ENCODE data around the gene WWC2.

Gene WWC2

GRCh38 chr4:183098723-183099536 is at the start of gene WWC2:
Gene WWC2, plus strand, starts transcription at chr4:183099257. Its CDS starts 235 bp downstream, at chr4:183099492.
- Mint-ChIP-seq H3K27me3 (peaks cover 33% of the 10 kb centered on the region), H3K9me3 (no peaks in the 10 kb centered on the region), H3K4me1 (no peaks in the 10 kb centered on the region), H3K4me3 (peak within 1 kb of the TSS; percentile 68), H3K27ac (ENCODE audit: low read depth) (no peak within 1 kb of the TSS), H3K36me3 (ENCODE audit: insufficient read depth) (no peaks in the 10 kb centered on the region)
- ATAC-seq (replicated peaks; ENCODE audit: extremely low read depth, poor library complexity, severe bottlenecking): peak; percentile 49
- DNase-seq (ENCODE audit: low spot score in 2 of 2): peak; percentile 10 to 19

- H3K9me3 Mint-ChIP-seq: no peaks in the 10 kb centered on the region
- no peaks in the 10 kb centered on the region for H3K4me1 Mint-ChIP-seq
- no peaks in the 10 kb centered on the region for H3K36me3 Mint-ChIP-seq (ENCODE audit: insufficient read depth)
- DNase-seq (ENCODE audit: low spot score in 2 of 2): no peak
- H3K27ac Mint-ChIP-seq (ENCODE audit: low read depth): no peak overlapping the region
- H3K4me3 Mint-ChIP-seq: no peak overlapping the region
- ATAC-seq (replicated peaks; ENCODE audit: extremely low read depth, poor library complexity, severe bottlenecking): no peak
- H3K27me3 Mint-ChIP-seq: peaks cover 21% of the 10 kb centered on the region
These were observed 45.4 kb upstream of the WWC2 start for GRCh38 chr4:183053681-183054080.

GRCh38 chr4:183057255-183057654 is 41.8 kb upstream of the WWC2 start:
- DNase-seq (ENCODE audit: low spot score in 2 of 2): no peak
- Mint-ChIP-seq H3K27ac (ENCODE audit: low read depth) (no peak overlapping the region), H3K4me1 (no peaks in the 10 kb centered on the region), H3K27me3 (peaks cover 2% of the 10 kb centered on the region), H3K4me3 (no peak overlapping the region), H3K9me3 (no peaks in the 10 kb centered on the region), H3K36me3 (ENCODE audit: insufficient read depth) (no peaks in the 10 kb centered on the region)
- ATAC-seq (replicated peaks; ENCODE audit: extremely low read depth, poor library complexity, severe bottlenecking): no peak

- H3K4me1 Mint-ChIP-seq: no peaks in the 10 kb centered on the region
- peaks cover 23% of the 10 kb centered on the region for H3K27me3 Mint-ChIP-seq
- H3K36me3 Mint-ChIP-seq (ENCODE audit: insufficient read depth): no peaks in the 10 kb centered on the region
- DNase-seq (ENCODE audit: low spot score in 2 of 2): no peak
- H3K27ac Mint-ChIP-seq (ENCODE audit: low read depth): no peak overlapping the region
- no peak for ATAC-seq (replicated peaks; ENCODE audit: extremely low read depth, poor library complexity, severe bottlenecking)
- no peaks in the 10 kb centered on the region for H3K9me3 Mint-ChIP-seq
- no peak overlapping the region for H3K4me3 Mint-ChIP-seq
These were observed 39.3 kb upstream of the WWC2 start for GRCh38 chr4:183059797-183060196.

GRCh38 chr4:183068502-183068901 is 30.6 kb upstream of the WWC2 start:
- DNase-seq (ENCODE audit: low spot score in 2 of 2) (no peak), ATAC-seq (replicated peaks; ENCODE audit: extremely low read depth, poor library complexity, severe bottlenecking) (no peak)
- Mint-ChIP-seq H3K27ac (ENCODE audit: low read depth) (no peak overlapping the region), H3K4me3 (no peak overlapping the region), H3K27me3 (peaks cover 41% of the 10 kb centered on the region), H3K9me3 (peaks cover 5% of the 10 kb centered on the region), H3K36me3 (ENCODE audit: insufficient read depth) (no peaks in the 10 kb centered on the region), H3K4me1 (no peaks in the 10 kb centered on the region)

- Mint-ChIP-seq H3K4me3 (no peak overlapping the region), H3K9me3 (peaks cover 5% of the 10 kb centered on the region)
- DNase-seq (ENCODE audit: low spot score in 2 of 2): no peak
These were observed 27.8 kb upstream of the WWC2 start for GRCh38 chr4:183071222-183071621.

GRCh38 chr4:183072176-183072575 is 26.9 kb upstream of the WWC2 start:
- ATAC-seq (replicated peaks; ENCODE audit: extremely low read depth, poor library complexity, severe bottlenecking): no peak
- H3K36me3 Mint-ChIP-seq (ENCODE audit: insufficient read depth): no peaks in the 10 kb centered on the region

More at GRCh38 chr4:183071222-183071621, 27.8 kb upstream of the WWC2 start:
- no peak for ATAC-seq (replicated peaks; ENCODE audit: extremely low read depth, poor library complexity, severe bottlenecking)
- Mint-ChIP-seq H3K27me3 (peaks cover 30% of the 10 kb centered on the region), H3K36me3 (ENCODE audit: insufficient read depth) (no peaks in the 10 kb centered on the region), H3K4me1 (no peaks in the 10 kb centered on the region), H3K27ac (ENCODE audit: low read depth) (no peak overlapping the region)

GRCh38 chr4:183073838-183074145 is 25.3 kb upstream of the WWC2 start:
- ATAC-seq (replicated peaks; ENCODE audit: extremely low read depth, poor library complexity, severe bottlenecking) (no peak), DNase-seq (ENCODE audit: low spot score in 2 of 2) (no peak)

More at GRCh38 chr4:183072176-183072575, 26.9 kb upstream of the WWC2 start:
- Mint-ChIP-seq H3K4me3 (no peak overlapping the region), H3K27ac (ENCODE audit: low read depth) (no peak overlapping the region), H3K9me3 (peaks cover 5% of the 10 kb centered on the region), H3K27me3 (peaks cover 30% of the 10 kb centered on the region), H3K4me1 (no peaks in the 10 kb centered on the region)
- no peak for DNase-seq (ENCODE audit: low spot score in 2 of 2)

GRCh38 chr4:183074288-183074990 is 24.6 kb upstream of the WWC2 start:
- no peaks in the 10 kb centered on the region for H3K4me1 Mint-ChIP-seq
- H3K4me3 Mint-ChIP-seq: no peak overlapping the region
- H3K36me3 Mint-ChIP-seq (ENCODE audit: insufficient read depth): no peaks in the 10 kb centered on the region
- no peak for DNase-seq (ENCODE audit: low spot score in 2 of 2)
- peaks cover 30% of the 10 kb centered on the region for H3K27me3 Mint-ChIP-seq
- ATAC-seq (replicated peaks; ENCODE audit: extremely low read depth, poor library complexity, severe bottlenecking): no peak
- H3K9me3 Mint-ChIP-seq: no peaks in the 10 kb centered on the region
- no peak overlapping the region for H3K27ac Mint-ChIP-seq (ENCODE audit: low read depth)

More at GRCh38 chr4:183073838-183074145, 25.3 kb upstream of the WWC2 start:
- Mint-ChIP-seq H3K4me3 (no peak overlapping the region), H3K4me1 (no peaks in the 10 kb centered on the region), H3K9me3 (no peaks in the 10 kb centered on the region), H3K27ac (ENCODE audit: low read depth) (no peak overlapping the region), H3K27me3 (peaks cover 30% of the 10 kb centered on the region), H3K36me3 (ENCODE audit: insufficient read depth) (no peaks in the 10 kb centered on the region)

GRCh38 chr4:183078634-183079033 is 20.4 kb upstream of the WWC2 start:
- Mint-ChIP-seq H3K27me3 (peaks cover 15% of the 10 kb centered on the region), H3K36me3 (ENCODE audit: insufficient read depth) (no peaks in the 10 kb centered on the region), H3K9me3 (no peaks in the 10 kb centered on the region), H3K27ac (ENCODE audit: low read depth) (no peak overlapping the region), H3K4me1 (no peaks in the 10 kb centered on the region), H3K4me3 (no peak overlapping the region)
- no peak for ATAC-seq (replicated peaks; ENCODE audit: extremely low read depth, poor library complexity, severe bottlenecking)
- DNase-seq (ENCODE audit: low spot score in 2 of 2): no peak

- DNase-seq (ENCODE audit: low spot score in 2 of 2): no peak
These were observed 18.5 kb upstream of the WWC2 start for GRCh38 chr4:183080372-183081115.

GRCh38 chr4:183081116-183081469 is 18.0 kb upstream of the WWC2 start:
- Mint-ChIP-seq H3K9me3 (no peaks in the 10 kb centered on the region), H3K4me3 (no peak overlapping the region), H3K27ac (ENCODE audit: low read depth) (no peak overlapping the region), H3K36me3 (ENCODE audit: insufficient read depth) (no peaks in the 10 kb centered on the region), H3K4me1 (no peaks in the 10 kb centered on the region), H3K27me3 (no peaks in the 10 kb centered on the region)
- no peak for DNase-seq (ENCODE audit: low spot score in 2 of 2)
- ATAC-seq (replicated peaks; ENCODE audit: extremely low read depth, poor library complexity, severe bottlenecking): no peak

More at GRCh38 chr4:183080372-183081115, 18.5 kb upstream of the WWC2 start:
- Mint-ChIP-seq H3K27me3 (no peaks in the 10 kb centered on the region), H3K27ac (ENCODE audit: low read depth) (no peak overlapping the region), H3K9me3 (no peaks in the 10 kb centered on the region), H3K36me3 (ENCODE audit: insufficient read depth) (no peaks in the 10 kb centered on the region), H3K4me1 (no peaks in the 10 kb centered on the region), H3K4me3 (no peak overlapping the region)
- no peak for ATAC-seq (replicated peaks; ENCODE audit: extremely low read depth, poor library complexity, severe bottlenecking)
